B cell (primary cell): Measurements from ENCODE around the gene CENPF. TPM values are rescaled to one million over a fixed set of nuclear protein-coding genes. Genes with fewer than 3 reads are reported as not detected.

Experiments used
- ATAC-seq: fragments of 200-7000 bp; cut with Tn5 transposase; one replicate; pipeline ENCODE4 v1.10.0; 2021; ENCODE audit warnings: low read depth, mild to moderate bottlenecking, moderate number of reproducible peaks, moderate library complexity
- CTCF ChIA-PET: fragments of 350-600 bp; sonication (Branson Sonifier 250); formaldehyde crosslinking; loops from one replicate; lab custom pipeline; 2021; ENCODE audit warnings: antibody characterized with exemption, inconsistent platforms; lab: Charles Lee
- POLR2A ChIA-PET: fragments of 350-600 bp; sonication (Branson Sonifier 250); formaldehyde crosslinking; loops from one replicate; lab custom pipeline; 2021; ENCODE audit warnings: antibody characterized with exemption; lab: Charles Lee
- DNase-seq: peaks from one replicate; pipeline ENCODE4 v3.0.0; 2013
- H2AFZ ChIP-seq: 2 replicates; pipeline ENCODE4 v1.6.1; 2012; ENCODE audit warnings: mild to moderate bottlenecking, low read depth, low read length; ENCODE audit not compliant: insufficient read depth, poor library complexity, severe bottlenecking
- H3K27ac ChIP-seq, 2 donors: 1 replicate in 1 of 2; 2 replicates in 1 of 2; pipeline ENCODE4 v1.5.1; 2012 to 2013; ENCODE audit warnings: low read length in 2 of 2, mild to moderate bottlenecking in 2 of 2, moderate library complexity in 1 of 2
- H3K27me3 ChIP-seq, 4 experiments: fragments of 200-600 bp in 1 of 4; sonication (generic) in 1 of 4; replicated peaks in 1 of 4; 1 replicate in 2 of 4; 2 replicates in 2 of 4; pipeline versions ENCODE4 v1.6.1 to v1.7.0; 2013 to 2016; ENCODE audit warnings: low read length in 3 of 4, mild to moderate bottlenecking in 2 of 4, mixed read lengths in 1 of 4, moderate library complexity in 1 of 4; ENCODE audit not compliant: insufficient read depth in 4 of 4, control insufficient read depth in 3 of 4; ENCODE audit errors: control extremely low read depth in 1 of 4
- H3K36me3 ChIP-seq, 2 experiments: replicated peaks in 1 of 2; 1 replicate in 1 of 2; 2 replicates in 1 of 2; pipeline versions ENCODE4 v1.6.1 to v1.7.1; 2013; ENCODE audit warnings: low read length in 1 of 2; ENCODE audit not compliant: insufficient read depth in 2 of 2, control insufficient read depth in 1 of 2; ENCODE audit errors: control extremely low read depth in 1 of 2, extremely low read depth in 1 of 2
- H3K4me1 ChIP-seq, 2 donors: fragments of 200-600 bp in 1 of 2; sonication (generic) in 1 of 2; 1 replicate in 1 of 2; 2 replicates in 1 of 2; pipeline versions ENCODE4 v1.5.1 to v1.6.1; 2013 to 2017; ENCODE audit warnings: low read length in 2 of 2; ENCODE audit not compliant: control insufficient read depth in 2 of 2, insufficient read depth in 2 of 2
- H3K4me2 ChIP-seq: replicated peaks from 2 replicates; pipeline ENCODE3; 2012; ENCODE audit warnings: mild to moderate bottlenecking, low read depth, low read length; ENCODE audit not compliant: poor library complexity, severe bottlenecking
- H3K4me3 ChIP-seq, 5 experiments: fragments of 200-600 bp in 1 of 5; sonication (generic) in 1 of 5; 1 replicate in 3 of 5; 2 replicates in 2 of 5; pipeline versions ENCODE4 v1.5.1 to v1.7.0; 2011 to 2016; ENCODE audit warnings: low read length in 4 of 5, mild to moderate bottlenecking in 4 of 5, low read depth in 2 of 5, control low read depth in 1 of 5, moderate library complexity in 1 of 5; ENCODE audit not compliant: insufficient read depth in 1 of 5; ENCODE audit errors: control extremely low read depth in 1 of 5, extremely low read depth in 1 of 5
- H3K79me2 ChIP-seq: fragments of 200-600 bp; sonication (generic); one replicate; pipeline ENCODE4 v1.6.0; 2016; ENCODE audit warnings: low read length; ENCODE audit not compliant: control insufficient read depth, insufficient read depth
- H3K9ac ChIP-seq: fragments of 200-600 bp; sonication (generic); 2 replicates; pipeline ENCODE4 v1.6.1; 2017; ENCODE audit warnings: mild to moderate bottlenecking, low read length, moderate library complexity
- H3K9me3 ChIP-seq, 3 donors: one replicate each; pipeline versions ENCODE4 v1.6.1 to v1.7.1; 2013; ENCODE audit warnings: low read length in 2 of 3; ENCODE audit not compliant: control insufficient read depth in 2 of 3, insufficient read depth in 1 of 3; ENCODE audit errors: control extremely low read depth in 1 of 3
- H4K20me1 ChIP-seq: 2 replicates; pipeline ENCODE4 v1.6.0; 2012; ENCODE audit warnings: mild to moderate bottlenecking, low read length; ENCODE audit not compliant: insufficient read depth, control insufficient read depth, poor library complexity, severe bottlenecking
- H3K27ac Mint-ChIP-seq: one replicate; pipeline ENCODE4 v1.8.0; 2021; ENCODE audit warnings: mixed read lengths
- H3K27me3 Mint-ChIP-seq: one replicate; pipeline ENCODE4 v1.8.0; 2021; ENCODE audit warnings: mixed read lengths
- H3K4me1 Mint-ChIP-seq: one replicate; pipeline ENCODE4 v1.8.0; 2021; ENCODE audit warnings: mixed read lengths
- H3K4me3 Mint-ChIP-seq: one replicate; pipeline ENCODE4 v1.8.0; 2021; ENCODE audit warnings: mixed read lengths
- H3K9me3 Mint-ChIP-seq: one replicate; pipeline ENCODE4 v1.8.0; 2022; ENCODE audit warnings: mixed read lengths; ENCODE audit not compliant: insufficient read depth
- CTCF ChIP-seq: fragments of 200-600 bp; IDR thresholded peaks from one replicate; pipeline ENCODE4 v1.8.0; 2022; ENCODE audit warnings: antibody characterized with exemption, mild to moderate bottlenecking
- EZH2 ChIP-seq: IDR thresholded peaks from 2 replicates; pipeline ENCODE4 v1.6.1; 2012; ENCODE audit warnings: borderline replicate concordance, low read depth, mild to moderate bottlenecking, moderate library complexity, low read length; ENCODE audit not compliant: insufficient read depth, poor library complexity, severe bottlenecking
- whole genome bisulfite sequencing: methylation state at CpG from one replicate; pipeline ENCODE4 v1.1.5; 2013; ENCODE audit warnings: missing lambda C conversion rate; ENCODE audit not compliant: insufficient coverage; 5-methylcytosine and 5-hydroxymethylcytosine counted together
- intact Hi-C: fragments of 100-400 bp; cut with micrococcal nuclease; formaldehyde crosslinking; loops from one replicate; pipeline ENCODE4 v1.10.0; 2022
- polyA plus RNA-seq: library from polyadenylated mRNA; depleted of rRNA; stranded (reverse); fragments of >200 nt; gene quantifications from 2 replicates; pipeline ENCODE4 v1.2.3, GENCODE V29; 2012
- total RNA-seq, 2 donors: library from RNA; stranded (reverse); fragments of 120-200 nt in 1 of 2; gene quantifications; 1 replicate in 1 of 2; 2 replicates in 1 of 2; pipeline versions ENCODE4 v1.2.3 to v1.2.4, GENCODE V29; 2013 to 2022

CENPF gene
- total and polyA plus RNA-seq, 2 donors (not counting 1 experiment from before 2014, with no cell fraction given): 0.12 to 3.0 TPM

GRCh38 chr1:214649607-214650006 lies 46.6 kb downstream of the CENPF start:
- no peaks in the 10 kb centered on the region for H3K4me1 ChIP-seq
- H3K4me2 ChIP-seq: no peak overlapping the region
- H3K9me3 ChIP-seq: no peaks in the 10 kb centered on the region
- no peak overlapping the region for H2AFZ ChIP-seq
- CTCF ChIA-PET: interaction anchor here (1.3 to 3.3 kb wide), 2 partner anchors 12 to 15 kb away, joined by 4 to 18 read pairs; no protein-coding TSS in a partner anchor
- no peak overlapping the region for H3K9ac ChIP-seq
- H3K4me3 ChIP-seq: no peak overlapping the region
- TF ChIP-seq CTCF: no peak
- no peak for TF ChIP-seq EZH2
- intact Hi-C loops: no loop called here
- Mint-ChIP-seq H3K27me3 (no peaks in the 10 kb centered on the region), H3K27ac (no peak overlapping the region), H3K4me3 (no peak overlapping the region), H3K4me1 (no peaks in the 10 kb centered on the region), H3K9me3 (no peaks in the 10 kb centered on the region)
- H3K27me3 ChIP-seq: no peaks in the 10 kb centered on the region
- no peak for ATAC-seq
- no peaks in the 10 kb centered on the region for H3K36me3 ChIP-seq
- H3K79me2 ChIP-seq: no peaks in the 10 kb centered on the region
- H3K27ac ChIP-seq: no peak overlapping the region
- 100% methylated on average over 1 of the region's 2 CpGs for WGBS
- POLR2A ChIA-PET: no interaction called here
- DNase-seq: no peak
- H4K20me1 ChIP-seq: no peaks in the 10 kb centered on the region

GRCh38 chr1:214650664-214651063 lies 47.7 kb downstream of the CENPF start:
- ChIA-PET POLR2A (no interaction called here), CTCF (interaction anchor here (0.6 kb wide), 1 partner anchor 1589 kb away, joined by 3 read pairs; no protein-coding TSS in a partner anchor)
- no peaks in the 10 kb centered on the region for H3K9me3 Mint-ChIP-seq
- Histone ChIP-seq H3K36me3 (no peaks in the 10 kb centered on the region), H4K20me1 (no peaks in the 10 kb centered on the region), H3K4me3 (no peak overlapping the region), H3K9ac (no peak overlapping the region), H3K27ac (no peak overlapping the region), H3K27me3 (no peaks in the 10 kb centered on the region), H3K79me2 (no peaks in the 10 kb centered on the region), H2AFZ (no peak overlapping the region), H3K4me2 (no peak overlapping the region), H3K9me3 (no peaks in the 10 kb centered on the region), H3K4me1 (no peaks in the 10 kb centered on the region)
- no peak overlapping the region for H3K4me3 Mint-ChIP-seq
- intact Hi-C loops: no loop called here
- WGBS: 96% methylated on average over 3 of the region's 4 CpGs
- H3K27me3 Mint-ChIP-seq: no peaks in the 10 kb centered on the region
- no peak for TF ChIP-seq CTCF
- TF ChIP-seq EZH2: no peak
- ATAC-seq (no peak), DNase-seq (no peak)
- no peak overlapping the region for H3K27ac Mint-ChIP-seq
- H3K4me1 Mint-ChIP-seq: no peaks in the 10 kb centered on the region
